NCI-H1417 treated with DMSO at 0.1 percent for 48 hours (cell line): ENCODE results near the gene C1orf21.
"Not testable (repeated sequence)": the region's sequence is repeated elsewhere in the genome, so short reads cannot be mapped to it uniquely, and the experiment has no call there.

Experiments
- DNase-seq: peaks from one replicate; lab custom pipeline; 2025; lab: John Stamatoyannopoulos, UW

The C1orf21 gene

DNA sequence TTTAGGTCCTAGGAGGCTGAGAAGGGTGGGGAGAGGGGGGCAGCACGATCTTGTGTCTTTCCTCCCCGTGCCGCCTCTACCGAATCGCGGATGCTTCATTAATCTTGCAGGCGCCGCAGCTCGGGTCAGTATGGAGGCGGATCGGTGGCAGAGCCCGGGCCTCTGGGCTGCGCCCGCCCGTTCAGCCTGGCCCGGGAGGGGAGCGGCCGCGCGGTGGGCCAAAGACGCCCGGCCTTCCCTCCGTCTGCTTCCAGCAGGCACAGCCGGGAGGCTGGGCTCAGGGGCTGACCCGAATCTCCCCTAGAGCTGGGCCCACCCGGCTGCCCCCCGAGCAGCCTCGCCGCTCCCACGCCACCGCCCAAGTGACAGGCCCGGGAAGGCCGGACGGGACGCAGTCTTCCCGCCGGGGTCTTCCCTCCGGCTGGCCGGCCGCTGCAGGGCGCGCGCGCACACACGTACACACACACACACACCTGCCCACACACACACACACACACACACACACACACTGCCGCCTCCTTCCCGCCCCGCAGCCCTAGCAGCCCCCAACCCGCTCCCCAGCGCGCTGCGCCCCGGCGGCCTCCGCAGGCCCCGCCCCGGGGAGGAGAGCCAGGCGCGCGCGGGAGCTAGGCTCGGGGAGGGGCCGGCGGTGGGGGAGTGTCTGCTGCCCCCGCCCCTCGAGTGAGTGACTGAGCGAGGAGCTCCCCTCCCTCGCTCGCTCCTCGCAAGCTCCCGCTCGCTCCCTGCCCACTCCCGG is at the start of gene C1orf21:
Gene C1orf21, plus strand, starts transcription at position 718 of the 757 bp plus-strand sequence. CDS start 90,481 bp downstream, outside the sequence.
- peak; percentile 37 for DNase-seq

GRCh38 chr1:184337865-184338264 is 49.0 kb upstream of the C1orf21 start:
- DNase-seq: not testable (repeated sequence)

GRCh38 chr1:184340984-184341383 is 45.8 kb upstream of the C1orf21 start:
- no peak for DNase-seq

DNA sequence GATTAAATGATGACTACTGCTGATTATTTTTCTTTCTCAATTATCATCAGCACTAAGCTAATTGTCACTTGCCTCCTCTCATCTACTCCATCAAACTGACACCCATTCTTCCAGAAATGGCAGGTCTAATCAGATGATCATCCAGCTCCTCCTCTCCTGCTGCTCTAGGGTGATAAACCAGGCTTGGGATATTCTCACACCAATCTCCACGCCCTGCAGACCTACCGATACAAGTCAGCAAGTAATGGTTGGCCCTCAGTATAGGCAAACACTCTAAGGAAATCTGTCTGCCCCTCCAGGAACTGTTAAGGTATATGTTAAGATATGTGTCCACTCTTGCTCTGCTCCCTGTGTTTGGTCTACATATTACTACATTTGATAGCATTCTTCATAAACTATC is 36.3 kb upstream of the C1orf21 start:
- DNase-seq: no peak

DNA sequence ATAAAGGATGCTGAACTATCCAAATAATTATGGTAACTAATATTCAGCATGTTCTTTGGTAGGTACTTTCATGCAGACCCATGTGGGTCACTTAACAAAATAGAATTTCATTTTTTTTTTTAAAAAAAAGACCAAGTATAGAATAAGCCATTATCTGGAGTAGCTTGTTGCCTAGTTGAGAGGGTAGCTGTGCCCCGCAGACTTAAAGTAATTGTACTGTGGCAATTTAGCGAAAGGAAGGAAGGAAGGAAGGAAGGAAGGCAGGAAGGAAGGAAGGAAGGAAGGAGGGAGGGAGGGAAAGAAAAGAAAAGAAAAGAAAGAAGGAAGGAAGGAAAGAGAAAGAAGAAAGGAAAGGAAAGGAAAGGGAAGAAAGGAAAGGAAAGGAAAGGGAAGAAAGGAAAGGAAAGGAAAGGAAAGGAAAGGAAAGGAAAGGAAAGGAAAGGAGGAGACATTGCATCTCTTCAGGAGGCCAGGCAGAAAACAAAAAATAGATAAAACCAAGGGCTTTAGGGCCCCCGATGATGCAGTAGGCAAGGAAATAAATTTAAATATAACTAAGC is 35.3 kb upstream of the C1orf21 start:
- no peak for DNase-seq

GRCh38 chr1:184352776-184353175 is 34.1 kb upstream of the C1orf21 start:
- no peak for DNase-seq

GRCh38 chr1:184354719-184355118 is 32.1 kb upstream of the C1orf21 start:
- DNase-seq: no peak

DNA sequence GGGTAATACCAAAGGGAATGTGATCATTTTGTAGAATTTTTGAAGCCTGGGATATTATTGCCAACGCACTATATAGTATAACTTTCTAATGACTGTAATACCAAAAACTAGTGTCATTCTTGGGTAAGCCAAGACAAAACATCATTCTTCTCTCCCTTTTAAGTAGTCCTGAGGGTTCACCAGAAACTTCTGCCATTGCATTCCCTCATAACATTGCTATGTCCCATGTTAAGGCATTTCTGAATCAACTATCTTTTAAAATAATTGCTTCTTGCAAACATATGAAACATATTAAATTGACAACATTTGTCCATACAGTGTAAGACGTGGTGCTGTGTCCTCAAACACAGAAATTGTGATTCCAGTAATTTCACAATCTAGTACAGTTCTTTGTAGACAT is 29.9 kb upstream of the C1orf21 start:
- DNase-seq: no peak

DNA sequence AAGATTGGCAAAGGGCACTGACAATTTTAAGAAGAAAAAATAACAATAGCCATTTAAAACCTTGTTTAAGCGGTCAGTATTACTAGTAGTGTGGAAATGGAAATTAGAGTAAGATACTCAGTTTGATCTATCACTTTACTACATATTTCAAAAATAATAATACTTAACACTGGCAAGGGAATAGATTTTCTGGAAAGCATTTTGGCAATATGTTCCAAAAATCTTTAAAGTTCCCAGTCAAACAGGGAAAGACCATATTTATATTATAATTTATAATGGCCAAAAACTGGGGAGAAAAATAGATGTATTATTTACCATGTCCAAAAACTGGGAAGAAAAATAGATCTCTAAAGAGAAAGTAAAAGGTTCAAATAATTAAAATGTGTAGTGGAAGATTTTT is 28.6 kb upstream of the C1orf21 start:
- DNase-seq: no peak

- DNase-seq: no peak
Measured at GRCh38 chr1:184359909-184360308, 26.9 kb upstream of the C1orf21 start.

DNA sequence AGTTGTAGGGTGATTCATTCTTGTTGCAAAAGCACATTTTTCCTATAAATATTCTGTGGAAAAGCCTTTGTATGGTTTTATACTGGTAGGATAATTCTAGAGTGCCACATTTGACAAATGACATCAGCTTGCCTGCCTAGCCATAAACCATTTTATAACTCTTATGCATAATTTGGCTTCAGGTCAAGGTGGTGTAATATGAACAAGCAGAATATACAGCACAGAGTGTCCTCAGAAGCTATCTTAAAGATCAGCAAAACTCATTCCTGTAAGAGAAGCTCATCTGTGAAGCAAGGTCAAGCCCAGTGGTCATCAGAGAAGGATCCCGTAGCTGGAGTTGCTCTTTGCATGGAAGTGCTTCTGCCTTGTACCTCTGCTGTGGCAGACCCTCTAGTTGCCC is 24.0 kb upstream of the C1orf21 start:
- no peak for DNase-seq

DNA sequence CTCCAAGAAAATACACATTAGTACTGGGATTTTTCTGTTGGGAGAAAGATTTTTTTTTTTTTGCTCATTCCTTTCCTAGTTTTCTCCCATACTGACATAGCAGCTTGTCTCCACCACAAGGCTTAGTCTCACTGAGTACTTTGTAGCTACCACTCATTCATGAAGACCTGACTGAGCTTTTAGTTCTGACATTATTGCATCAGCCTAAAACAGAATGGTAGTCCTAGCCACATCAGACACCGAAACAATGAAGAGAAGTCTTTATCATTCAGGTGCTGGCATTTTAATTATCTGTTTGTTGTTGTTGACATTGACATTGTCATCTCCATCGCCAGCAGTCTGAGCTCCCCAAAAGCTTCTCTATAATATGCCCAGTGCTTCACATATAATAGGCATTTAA is 21.1 kb upstream of the C1orf21 start:
- DNase-seq: no peak

DNA sequence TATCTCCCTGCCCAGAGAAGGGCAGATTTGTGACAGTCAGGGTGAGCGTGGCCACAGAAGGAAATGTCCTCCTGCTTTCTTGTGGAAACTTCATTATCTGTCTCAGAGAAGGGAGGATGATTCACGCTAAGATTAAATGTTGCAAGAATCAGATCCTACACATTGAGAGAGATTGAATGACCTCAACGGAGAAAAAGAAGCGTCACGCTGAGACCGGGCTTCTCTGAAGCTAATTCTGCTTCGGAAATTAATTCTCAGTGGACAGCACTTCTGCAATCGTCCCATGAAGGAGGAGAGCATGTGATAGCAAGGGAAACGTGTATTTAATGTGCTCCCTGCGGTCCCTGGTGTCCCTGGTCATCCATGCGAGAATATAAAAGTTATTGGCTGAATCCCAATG is 19.8 kb upstream of the C1orf21 start:
- no peak for DNase-seq

- no peak for DNase-seq
Measured at GRCh38 chr1:184367427-184368038, 19.3 kb upstream of the C1orf21 start.

DNA sequence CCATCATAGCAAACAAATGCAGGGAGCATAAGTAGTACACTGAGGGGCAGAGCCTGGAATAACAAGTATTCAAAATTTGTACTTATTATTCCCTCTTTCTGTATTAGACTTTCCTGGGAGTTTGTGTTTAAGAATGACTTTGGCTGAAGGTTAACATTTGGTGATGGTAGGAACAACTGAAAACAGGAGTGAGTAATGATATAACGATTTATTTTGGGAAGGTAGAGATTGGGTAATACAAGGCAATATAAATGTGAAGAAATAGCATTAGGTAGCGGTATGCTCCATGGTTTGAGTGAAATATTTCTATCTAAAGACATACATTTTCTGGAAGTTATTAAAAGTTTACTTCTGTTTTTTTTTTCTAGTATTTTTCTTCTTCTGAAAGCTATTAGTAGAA is 18.5 kb upstream of the C1orf21 start:
- DNase-seq: no peak

DNA sequence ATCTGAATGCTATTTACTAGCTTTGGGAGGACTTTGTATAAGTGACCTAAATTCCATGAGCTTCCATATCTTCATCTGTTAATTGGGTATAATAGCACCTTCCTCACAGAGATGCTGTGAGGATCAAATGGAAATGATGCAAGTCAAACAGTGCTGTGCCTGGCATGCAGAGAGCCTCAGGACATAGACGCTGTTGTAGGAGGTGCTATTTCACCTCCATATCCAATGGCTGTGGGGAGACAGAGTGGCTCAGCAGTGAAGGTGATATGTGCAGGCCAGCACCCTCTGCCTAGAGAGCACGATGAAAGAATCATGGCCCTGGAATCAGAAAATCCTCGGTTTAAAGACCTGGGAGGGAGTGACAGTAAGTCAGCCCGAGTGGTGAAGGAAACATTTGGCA is 16.0 kb upstream of the C1orf21 start:
- no peak for DNase-seq

DNA sequence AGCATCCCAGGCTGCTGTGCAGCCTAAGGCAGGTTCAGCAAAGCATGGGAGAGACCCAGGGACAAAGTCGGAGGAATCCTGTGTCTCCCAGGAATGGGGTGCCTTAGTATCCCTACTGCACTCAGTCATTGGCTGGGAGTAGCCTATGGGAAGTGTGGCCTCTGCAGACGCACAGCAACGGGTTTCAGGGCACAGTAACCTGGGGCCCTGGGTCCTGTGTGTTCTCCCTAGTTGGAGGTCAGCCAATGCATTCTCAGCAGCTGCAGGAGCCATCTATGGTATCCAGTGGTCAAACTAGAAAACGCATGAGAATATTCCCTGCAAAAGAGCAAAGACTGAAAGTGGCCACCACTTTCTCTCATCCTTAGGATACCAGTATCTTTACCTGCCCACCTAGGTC is 13.7 kb upstream of the C1orf21 start:
- no peak for DNase-seq

DNA sequence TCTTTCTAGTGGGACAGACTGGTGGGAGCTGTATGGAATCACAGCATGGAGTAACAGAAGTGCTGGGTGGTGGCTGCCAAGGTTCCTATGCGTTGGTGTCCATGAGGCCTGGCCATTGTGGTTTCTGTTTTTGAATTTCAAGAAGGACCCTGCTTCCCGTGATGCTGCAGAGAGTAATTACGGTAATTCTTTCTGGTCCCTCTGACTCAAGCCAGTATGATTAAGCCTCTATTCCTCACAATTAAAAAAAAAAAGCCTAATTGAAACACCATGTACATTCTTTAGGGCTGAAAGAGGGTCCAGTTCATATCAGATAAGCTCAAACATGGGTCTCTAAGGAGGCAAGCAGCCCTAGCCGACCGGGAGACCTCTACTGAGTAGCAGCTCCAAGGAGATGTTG is 10.5 kb upstream of the C1orf21 start:
- DNase-seq: no peak

GRCh38 chr1:184379111-184379752 is 7.6 kb upstream of the C1orf21 start:
- no peak for DNase-seq

GRCh38 chr1:184380468-184380867 is 6.4 kb upstream of the C1orf21 start:
- DNase-seq: no peak

GRCh38 chr1:184383772-184384323 is 3.0 kb upstream of the C1orf21 start:
- no peak for DNase-seq

DNA sequence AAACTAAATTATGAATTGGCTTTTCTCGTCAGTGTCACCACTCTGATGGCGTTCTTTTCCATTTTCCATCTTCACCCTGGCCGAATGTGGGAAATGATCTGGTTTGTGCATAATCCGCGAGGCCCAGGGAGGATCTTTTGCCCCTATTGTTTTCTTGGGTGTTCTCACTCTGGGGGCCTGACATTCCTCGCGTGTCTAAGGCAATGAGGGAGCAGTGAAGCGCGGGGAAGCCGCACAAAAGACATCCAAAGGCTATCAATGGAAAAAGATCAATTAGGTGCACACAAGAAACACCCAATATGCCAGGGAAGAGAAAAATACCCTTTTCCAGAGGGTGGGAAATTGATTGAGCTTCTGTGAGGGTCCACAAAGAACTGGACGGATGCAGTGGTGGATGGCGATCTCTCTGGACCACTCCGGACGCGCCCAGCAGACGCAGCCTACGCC is 941 bp upstream of the C1orf21 start:
- DNase-seq: no peak

DNA sequence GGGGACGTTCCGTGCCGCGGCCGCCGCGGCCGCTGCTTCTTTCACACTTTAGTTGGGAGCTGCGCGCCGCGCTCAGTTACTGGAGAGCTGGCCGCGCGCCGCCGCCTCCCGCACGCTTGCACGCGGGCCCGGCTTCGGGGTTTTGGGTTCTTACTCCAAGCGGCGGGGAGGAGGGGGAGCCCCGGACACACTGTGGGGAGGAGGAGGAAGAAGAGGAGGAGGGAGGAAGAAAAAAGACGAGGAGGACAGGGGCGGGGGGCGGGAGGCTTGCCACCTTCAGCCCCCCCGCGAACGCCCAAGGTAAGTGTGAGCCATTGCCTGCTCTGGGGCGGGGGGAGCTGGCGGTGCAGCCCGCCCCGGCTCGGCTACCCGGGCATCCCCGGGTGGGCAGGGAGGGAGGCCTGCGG is 243 bp downstream of the C1orf21 start:
- no peak for DNase-seq
